Keratinocyte (primary cell): ENCODE results near the gene AWAT2. TPM values are rescaled to one million over a fixed set of nuclear protein-coding genes. Genes with fewer than 3 reads are reported as not detected.

Source experiments
- DNase-seq: peaks from one replicate; pipeline ENCODE4 v3.0.0-alpha.2; 2011; ENCODE audit warnings: low read depth, missing footprints, low spot score
- FAIRE-seq: peaks from 2 replicates; lab custom pipeline; 2011; peaks lifted over from hg19 to GRCh38; lab: Jason Lieb, UNC
- H2AFZ ChIP-seq: 2 replicates; pipeline ENCODE4 v1.6.0; 2012; ENCODE audit warnings: low read length, control low read depth, inconsistent platforms; ENCODE audit not compliant: control insufficient read depth
- H3K27ac ChIP-seq: 2 replicates; pipeline ENCODE4 v1.5.1; 2011; ENCODE audit warnings: low read length; ENCODE audit not compliant: control insufficient read depth, insufficient read depth
- H3K27me3 ChIP-seq: 3 replicates; pipeline ENCODE4 v1.6.0; 2011; ENCODE audit warnings: low read length; ENCODE audit not compliant: control insufficient read depth, insufficient read depth; ENCODE audit errors: extremely low read depth
- H3K36me3 ChIP-seq, 2 experiments: 2 replicates in 1 of 2; 3 replicates in 1 of 2; pipeline ENCODE4 v1.5.1; 2011; ENCODE audit warnings: low read length in 2 of 2, mild to moderate bottlenecking in 1 of 2; ENCODE audit not compliant: control insufficient read depth in 2 of 2, insufficient read depth in 2 of 2; ENCODE audit errors: extremely low read depth in 1 of 2
- H3K4me1 ChIP-seq: 3 replicates; pipeline ENCODE4 v1.5.1; 2011; ENCODE audit warnings: low read length; ENCODE audit not compliant: control insufficient read depth, insufficient read depth; ENCODE audit errors: extremely low read depth
- H3K4me2 ChIP-seq: 3 replicates; pipeline ENCODE4 v1.6.0; 2011; ENCODE audit warnings: low read depth, low read length; ENCODE audit not compliant: control insufficient read depth, insufficient read depth; ENCODE audit errors: extremely low read depth
- H3K4me3 ChIP-seq, 3 experiments: fragments of 200-600 bp in 1 of 3; sonication (generic) in 1 of 3; 2 replicates in 2 of 3; 3 replicates in 1 of 3; pipeline ENCODE4 v1.5.1; 2011 to 2016; ENCODE audit warnings: low read length in 3 of 3, mild to moderate bottlenecking in 3 of 3, control low read depth in 2 of 3, inconsistent platforms in 1 of 3, low read depth in 1 of 3, mixed read lengths in 1 of 3, mixed run types in 1 of 3, moderate library complexity in 1 of 3; ENCODE audit not compliant: control insufficient read depth in 2 of 3, insufficient read depth in 2 of 3; ENCODE audit errors: extremely low read depth in 1 of 3
- H3K79me2 ChIP-seq: 2 replicates; pipeline ENCODE4 v1.6.0; 2012; ENCODE audit warnings: low read length; ENCODE audit not compliant: control insufficient read depth, insufficient read depth
- H3K9ac ChIP-seq: 3 replicates; pipeline ENCODE4 v1.6.0; 2011; ENCODE audit warnings: low read length; ENCODE audit not compliant: control insufficient read depth, insufficient read depth; ENCODE audit errors: extremely low read depth
- H3K9me1 ChIP-seq: 3 replicates; pipeline ENCODE4 v1.6.0; 2011; ENCODE audit warnings: low read length; ENCODE audit not compliant: control insufficient read depth, insufficient read depth; ENCODE audit errors: extremely low read depth
- H3K9me3 ChIP-seq: 2 replicates; pipeline ENCODE4 v1.5.1; 2012; ENCODE audit warnings: low read depth, low read length; ENCODE audit not compliant: control insufficient read depth
- H4K20me1 ChIP-seq: 3 replicates; pipeline ENCODE4 v1.6.0; 2011; ENCODE audit warnings: low read length; ENCODE audit not compliant: control insufficient read depth, insufficient read depth; ENCODE audit errors: extremely low read depth
- CTCF ChIP-seq, 3 experiments: IDR thresholded peaks in 1 of 3; conservative IDR thresholded peaks in 1 of 3; optimal IDR thresholded peaks in 1 of 3; 2 replicates in 2 of 3; 3 replicates in 1 of 3; pipeline versions ENCODE3 to v1.5.1; 2011; ENCODE audit warnings: low read length in 3 of 3, mild to moderate bottlenecking in 3 of 3, moderate library complexity in 2 of 3, control low read depth in 1 of 3, inconsistent platforms in 1 of 3; ENCODE audit not compliant: insufficient read depth in 2 of 3; ENCODE audit errors: extremely low read depth in 1 of 3
- EZH2 ChIP-seq: IDR thresholded peaks from one replicate; pipeline ENCODE4 v1.6.1; 2012; ENCODE audit warnings: inconsistent platforms, mild to moderate bottlenecking, low read length, moderate library complexity
- dilution Hi-C: fragments of 300-500 bp; cut with MboI; formaldehyde crosslinking; loops from one replicate; pipeline ENCODE4 v1.7.0; 2020; ENCODE audit warnings: low sequenced_read_pairs; ENCODE audit not compliant: extremely low pct_ligation_motif_present
- polyA plus RNA-seq, 5 experiments: library from polyadenylated mRNA; depleted of rRNA in 3 of 5; stranded (reverse) in 3 of 5; stranded (forward) in 1 of 5; unstranded in 1 of 5; fragments of >200 nt; gene quantifications; 1 replicate in 1 of 5; 2 replicates in 3 of 5; 3 replicates in 1 of 5; pipeline versions ENCODE4 v1.2.1 to v1.2.3, GENCODE V29; 2011 to 2012; ENCODE audit warnings: missing spikeins in 2 of 5, low read depth in 1 of 5, low replicate concordance in 1 of 5

Gene AWAT2
- polyA plus RNA-seq, 1 donor (not counting 4 experiments of a cell fraction or from before 2014, with no cell fraction given), result not detected

GRCh38 chrX:70030301-70030767 lies 19.4 kb downstream of the AWAT2 start:
- Histone ChIP-seq H3K27me3 (no peaks in the 10 kb centered on the region), H4K20me1 (no peaks in the 10 kb centered on the region), H3K36me3 (no peaks in the 10 kb centered on the region), H3K4me2 (no peak overlapping the region), H3K9me1 (no peaks in the 10 kb centered on the region), H3K9ac (no peak overlapping the region), H3K27ac (no peak overlapping the region), H3K79me2 (no peaks in the 10 kb centered on the region), H2AFZ (no peak overlapping the region), H3K4me1 (peaks cover 15% of the 10 kb centered on the region), H3K9me3 (no peaks in the 10 kb centered on the region), H3K4me3 (no peak overlapping the region)
- FAIRE-seq (peak; percentile 90), DNase-seq (no peak)
- dilution Hi-C loops, result no loop called here
- TF ChIP-seq EZH2 (no peak), CTCF (optimal IDR thresholded peaks at IDR 0.05 in 1 of 3, IDR thresholded peaks at IDR 0.05 in 1 of 3, conservative IDR thresholded peaks at IDR 0.05 in 1 of 3; ENCODE audit: extremely low read depth in 1 of 3, insufficient read depth in 2 of 3, low read length in 3 of 3) (peak; percentile 81 to 95 (median 94))

GRCh38 chrX:70029863-70030262 lies 19.9 kb downstream of the AWAT2 start:
- Histone ChIP-seq H3K9me1 (no peaks in the 10 kb centered on the region), H4K20me1 (no peaks in the 10 kb centered on the region), H3K4me1 (peaks cover 17% of the 10 kb centered on the region), H3K4me3 (no peak overlapping the region), H3K79me2 (no peaks in the 10 kb centered on the region), H3K27me3 (no peaks in the 10 kb centered on the region), H3K27ac (no peak overlapping the region), H3K9me3 (no peaks in the 10 kb centered on the region), H2AFZ (no peak overlapping the region), H3K36me3 (no peaks in the 10 kb centered on the region), H3K4me2 (no peak overlapping the region), H3K9ac (no peak overlapping the region)
- no peak for DNase-seq
- dilution Hi-C loops, result no loop called here
- no peak for TF ChIP-seq CTCF (optimal IDR thresholded peaks at IDR 0.05 in 1 of 3, IDR thresholded peaks at IDR 0.05 in 1 of 3, conservative IDR thresholded peaks at IDR 0.05 in 1 of 3; ENCODE audit: extremely low read depth in 1 of 3, insufficient read depth in 2 of 3, low read length in 3 of 3)
- TF ChIP-seq EZH2, result no peak
- FAIRE-seq, result no peak
